Endothelial cell of umbilical vein (primary cell): ENCODE results near the gene MIS18BP1. TPM values are rescaled to one million over a fixed set of nuclear protein-coding genes. Genes with fewer than 3 reads are reported as not detected.

Experiments
- BruUV-seq: library from RNA; stranded (reverse); fragments of 400-500 nt; replicated peaks from 2 replicates; lab custom pipeline; 2021; lab: Mats Ljungman, UMichigan
- CTCF ChIA-PET: fragments of 300-600, 350-600 bp; sonication (Branson Sonifier 250); formaldehyde crosslinking; loops from one replicate; lab custom pipeline; 2021; ENCODE audit warnings: antibody characterized with exemption, inconsistent platforms; lab: Charles Lee
- POLR2A ChIA-PET: fragments of 300-600, 350-600 bp; sonication (Branson Sonifier 250); formaldehyde crosslinking; loops from one replicate; lab custom pipeline; 2021; ENCODE audit warnings: antibody characterized with exemption, inconsistent platforms; lab: Charles Lee
- DNase-seq: peaks from one replicate; pipeline ENCODE4 v3.0.0-alpha.2; 2011; ENCODE audit warnings: low read depth, low spot score
- FAIRE-seq: peaks from 2 replicates; lab custom pipeline; 2011; peaks lifted over from hg19 to GRCh38; lab: Jason Lieb, UNC
- H2AFZ ChIP-seq: 2 replicates; pipeline ENCODE4 v1.6.0; 2012; ENCODE audit warnings: low read depth, low read length, control low read depth, inconsistent platforms
- H3K27ac ChIP-seq: 2 replicates; pipeline ENCODE4 v1.5.1; 2011; ENCODE audit warnings: low read depth, mild to moderate bottlenecking, control low read depth, low read length, moderate library complexity; ENCODE audit not compliant: insufficient read depth
- H3K27me3 ChIP-seq, 2 experiments: 2 replicates each; pipeline versions ENCODE4 v1.6.0 to v1.6.1; 2011; ENCODE audit warnings: low read length in 2 of 2, mixed read lengths in 1 of 2; ENCODE audit not compliant: control insufficient read depth in 2 of 2, insufficient read depth in 2 of 2
- H3K36me3 ChIP-seq, 2 experiments: 2 replicates in 1 of 2; 3 replicates in 1 of 2; pipeline ENCODE4 v1.5.1; 2011; ENCODE audit warnings: low read length in 2 of 2, mild to moderate bottlenecking in 1 of 2, moderate library complexity in 1 of 2; ENCODE audit not compliant: control insufficient read depth in 2 of 2, insufficient read depth in 2 of 2; ENCODE audit errors: extremely low read depth in 1 of 2
- H3K4me1 ChIP-seq: 3 replicates; pipeline ENCODE4 v1.5.1; 2011; ENCODE audit warnings: mild to moderate bottlenecking, low read length; ENCODE audit not compliant: control insufficient read depth, insufficient read depth; ENCODE audit errors: extremely low read depth
- H3K4me2 ChIP-seq: 2 replicates; pipeline ENCODE4 v1.6.1; 2011; ENCODE audit warnings: low read length, control low read depth, mixed read lengths; ENCODE audit not compliant: insufficient read depth
- H3K4me3 ChIP-seq, 3 experiments: fragments of 200-600 bp in 1 of 3; sonication (generic), shearing (Covaris generic) in 1 of 3; replicated peaks in 1 of 3; 2 replicates each; pipeline ENCODE4 v1.5.1; 2011 to 2016; ENCODE audit warnings: control low read depth in 3 of 3, low read length in 3 of 3, mild to moderate bottlenecking in 2 of 3, inconsistent platforms in 1 of 3, low read depth in 1 of 3, moderate library complexity in 1 of 3; ENCODE audit not compliant: insufficient read depth in 1 of 3
- H3K79me2 ChIP-seq: 2 replicates; pipeline ENCODE4 v1.6.0; 2012; ENCODE audit warnings: low read length, inconsistent platforms; ENCODE audit not compliant: control insufficient read depth, insufficient read depth
- H3K9ac ChIP-seq: replicated peaks from 2 replicates; pipeline ENCODE3; 2011; ENCODE audit warnings: low read length, control low read depth; ENCODE audit not compliant: insufficient read depth; ENCODE audit errors: extremely low read depth
- H3K9me1 ChIP-seq: replicated peaks from 3 replicates; pipeline ENCODE4 v1.6.0; 2011; ENCODE audit warnings: mild to moderate bottlenecking, low read length; ENCODE audit not compliant: control insufficient read depth, insufficient read depth; ENCODE audit errors: extremely low read depth
- H3K9me3 ChIP-seq: replicated peaks from 2 replicates; pipeline ENCODE4 v1.5.1; 2012; ENCODE audit warnings: low read length, inconsistent platforms; ENCODE audit not compliant: control insufficient read depth, insufficient read depth
- H4K20me1 ChIP-seq: replicated peaks from 2 replicates; pipeline ENCODE3; 2011; ENCODE audit warnings: mild to moderate bottlenecking, low read length; ENCODE audit not compliant: control insufficient read depth, insufficient read depth; ENCODE audit errors: extremely low read depth
- FOS ChIP-seq: IDR thresholded peaks from 2 replicates; pipeline ENCODE4 v1.6.1; 2011; ENCODE audit warnings: mild to moderate bottlenecking, low read length, moderate library complexity, borderline replicate concordance; ENCODE audit not compliant: insufficient read depth
- GATA2 ChIP-seq: IDR thresholded peaks from 2 replicates; pipeline ENCODE4 v1.7.0; 2011; ENCODE audit warnings: low read depth, mild to moderate bottlenecking, moderate library complexity, mixed read lengths, low read length; ENCODE audit not compliant: insufficient read length, insufficient read depth
- JUN ChIP-seq: IDR thresholded peaks from 2 replicates; pipeline ENCODE4 v1.6.1; 2011; ENCODE audit warnings: borderline replicate concordance, low read depth; ENCODE audit not compliant: insufficient read length, insufficient read depth
- POLR2A ChIP-seq: IDR thresholded peaks from 2 replicates; pipeline ENCODE4 v1.6.1; 2012; ENCODE audit warnings: low read depth, mild to moderate bottlenecking, control low read depth, low read length
- POLR2AphosphoS5 ChIP-seq: IDR thresholded peaks from 2 replicates; pipeline ENCODE4 v1.6.1; 2012; ENCODE audit warnings: low read depth, mild to moderate bottlenecking, control low read depth, low read length, moderate library complexity; ENCODE audit not compliant: insufficient read depth
- dilution Hi-C: fragments of 300-500 bp; cut with MboI; formaldehyde crosslinking; loops from one replicate; pipeline ENCODE4 v1.15.0; 2019; ENCODE audit warnings: low sequenced_read_pairs; ENCODE audit not compliant: extremely low pct_ligation_motif_present
- intact Hi-C: fragments of 100-400 bp; cut with micrococcal nuclease; formaldehyde crosslinking; loops from one replicate; pipeline ENCODE4 v1.10.0; 2022
- polyA plus RNA-seq, 4 experiments: library from polyadenylated mRNA; depleted of rRNA in 3 of 4; stranded (reverse) in 3 of 4; unstranded in 1 of 4; fragments of >200 nt; gene quantifications; 2 replicates each; pipeline versions ENCODE4 v1.2.1 to v1.2.3, GENCODE V29; 2011 to 2012; ENCODE audit warnings: missing spikeins in 1 of 4
- total RNA-seq: library from RNA; stranded (reverse); gene quantifications from 2 replicates; pipeline ENCODE4 v1.2.3, GENCODE V29; 2021
- TF ChIP-seq, protein P1 (sequence below), 2 donors: IDR thresholded peaks; 1 replicate in 1 of 2; 2 replicates in 1 of 2; pipeline ENCODE4 v1.5.1; 2011; ENCODE audit warnings: low read length in 2 of 2, mild to moderate bottlenecking in 2 of 2, moderate library complexity in 2 of 2, control low read depth in 1 of 2, inconsistent platforms in 1 of 2, low read depth in 1 of 2; ENCODE audit not compliant: insufficient read depth in 1 of 2; ENCODE audit errors: extremely low read depth in 1 of 2
- TF ChIP-seq, protein P2 (sequence below): IDR thresholded peaks from 2 replicates; pipeline ENCODE4 v1.6.1; 2011; ENCODE audit not compliant: insufficient read depth, insufficient read length

The MIS18BP1 gene
- total and polyA plus RNA-seq, 2 donors (not counting 3 experiments of a cell fraction or from before 2014, with no cell fraction given) = 8.9 to 43.3 TPM

DNA sequence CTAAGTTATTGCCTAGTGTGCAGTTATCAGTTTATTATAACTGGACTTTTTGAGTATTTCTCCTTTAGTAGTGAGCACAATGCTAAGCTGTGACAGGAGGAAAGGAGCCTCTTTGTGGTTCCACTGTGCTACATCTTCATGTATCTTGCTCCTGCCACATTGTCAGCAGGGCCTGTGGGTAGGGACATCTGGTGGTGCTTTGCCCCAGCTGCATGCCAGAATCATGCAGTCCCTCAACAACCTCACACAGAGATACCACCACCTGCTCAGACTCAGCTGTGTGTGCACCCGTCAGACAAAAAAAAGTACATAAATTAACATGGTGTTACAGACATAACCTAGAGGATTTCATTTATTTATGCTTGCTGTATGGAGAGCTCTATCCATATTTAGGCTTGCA lies 51.1 kb downstream of the MIS18BP1 start:
- ChIA-PET POLR2A (no interaction called here), CTCF (interaction anchor here (0.8 to 1.9 kb wide), 6 partner anchors 10 to 291 kb away, joined by 3 to 11 read pairs (median 4); no protein-coding TSS in a partner anchor)
- intact Hi-C loops = no loop called here
- no peaks in the 10 kb centered on the region for H3K9me3 ChIP-seq
- no peak overlapping the region for H3K9ac ChIP-seq
- no peaks in the 10 kb centered on the region for H3K4me1 ChIP-seq
- H3K4me3 ChIP-seq = no peak overlapping the region
- BruUV-seq = no TSS peak
- H3K27me3 ChIP-seq = no peaks in the 10 kb centered on the region
- H4K20me1 ChIP-seq = no peaks in the 10 kb centered on the region
- no peak overlapping the region for H3K27ac ChIP-seq
- no peaks in the 10 kb centered on the region for H3K79me2 ChIP-seq
- no peak overlapping the region for H2AFZ ChIP-seq
- peak; percentile 12 for FAIRE-seq
- dilution Hi-C loops = no loop called here
- no peak overlapping the region for H3K4me2 ChIP-seq
- peaks cover 5 to 6% of the 10 kb centered on the region in 2 experiments for H3K36me3 ChIP-seq
- H3K9me1 ChIP-seq = no peaks in the 10 kb centered on the region
- no peak for TF ChIP-seq JUN
- no peak for TF ChIP-seq POLR2A
- TF ChIP-seq, protein P1, sequence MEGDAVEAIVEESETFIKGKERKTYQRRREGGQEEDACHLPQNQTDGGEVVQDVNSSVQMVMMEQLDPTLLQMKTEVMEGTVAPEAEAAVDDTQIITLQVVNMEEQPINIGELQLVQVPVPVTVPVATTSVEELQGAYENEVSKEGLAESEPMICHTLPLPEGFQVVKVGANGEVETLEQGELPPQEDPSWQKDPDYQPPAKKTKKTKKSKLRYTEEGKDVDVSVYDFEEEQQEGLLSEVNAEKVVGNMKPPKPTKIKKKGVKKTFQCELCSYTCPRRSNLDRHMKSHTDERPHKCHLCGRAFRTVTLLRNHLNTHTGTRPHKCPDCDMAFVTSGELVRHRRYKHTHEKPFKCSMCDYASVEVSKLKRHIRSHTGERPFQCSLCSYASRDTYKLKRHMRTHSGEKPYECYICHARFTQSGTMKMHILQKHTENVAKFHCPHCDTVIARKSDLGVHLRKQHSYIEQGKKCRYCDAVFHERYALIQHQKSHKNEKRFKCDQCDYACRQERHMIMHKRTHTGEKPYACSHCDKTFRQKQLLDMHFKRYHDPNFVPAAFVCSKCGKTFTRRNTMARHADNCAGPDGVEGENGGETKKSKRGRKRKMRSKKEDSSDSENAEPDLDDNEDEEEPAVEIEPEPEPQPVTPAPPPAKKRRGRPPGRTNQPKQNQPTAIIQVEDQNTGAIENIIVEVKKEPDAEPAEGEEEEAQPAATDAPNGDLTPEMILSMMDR (IDR thresholded peaks at IDR 0.05; ENCODE audit: extremely low read depth in 1 of 2, insufficient read depth in 1 of 2, low read depth in 1 of 2, low read length in 2 of 2) = peak; percentile 3 to 19
- TF ChIP-seq, protein P2, sequence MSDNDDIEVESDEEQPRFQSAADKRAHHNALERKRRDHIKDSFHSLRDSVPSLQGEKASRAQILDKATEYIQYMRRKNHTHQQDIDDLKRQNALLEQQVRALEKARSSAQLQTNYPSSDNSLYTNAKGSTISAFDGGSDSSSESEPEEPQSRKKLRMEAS = no peak
- peak; percentile 15 for DNase-seq

DNA sequence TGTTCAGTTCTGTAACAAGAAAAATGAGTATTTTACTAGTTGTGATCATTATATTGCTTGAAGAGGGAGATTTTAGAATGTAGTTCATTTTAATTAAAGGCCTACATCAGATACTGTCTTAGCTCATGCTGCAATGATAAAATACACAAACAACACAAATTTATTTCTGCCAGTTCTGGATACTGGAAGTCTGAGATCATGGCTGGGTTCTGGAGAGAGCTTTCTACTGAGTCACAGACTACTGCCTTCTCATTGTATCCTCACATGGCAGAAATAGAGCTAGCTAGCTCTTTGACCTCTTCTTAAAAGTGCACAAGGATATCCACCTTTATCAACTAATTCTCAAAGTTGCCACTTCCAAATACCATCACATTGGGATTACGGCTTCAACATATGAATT lies 53.8 kb downstream of the MIS18BP1 start:
- no peaks in the 10 kb centered on the region for H3K9me3 ChIP-seq
- ChIA-PET POLR2A (no interaction called here), CTCF (interaction anchor here (1.2 to 1.4 kb wide), 3 partner anchors 11 to 69 kb away, joined by 3 read pairs; no protein-coding TSS in a partner anchor)
- no peaks in the 10 kb centered on the region for H4K20me1 ChIP-seq
- dilution Hi-C loops = no loop called here
- H3K9ac ChIP-seq = no peak overlapping the region
- TF ChIP-seq, protein P2 = no peak
- TF ChIP-seq POLR2AphosphoS5 (no peak), GATA2 (no peak), POLR2A (no peak), FOS (no peak), JUN (no peak)
- TF ChIP-seq, protein P1 (IDR thresholded peaks at IDR 0.05; ENCODE audit: extremely low read depth in 1 of 2, insufficient read depth in 1 of 2, low read depth in 1 of 2, low read length in 2 of 2) = no peak
- no peaks in the 10 kb centered on the region for H3K9me1 ChIP-seq
- FAIRE-seq (no peak), DNase-seq (no peak)
- intact Hi-C loops = no loop called here
- H3K36me3 ChIP-seq = peaks cover 2 to 4% of the 10 kb centered on the region in 2 experiments
- H3K79me2 ChIP-seq = no peaks in the 10 kb centered on the region
- no peak overlapping the region for H3K4me2 ChIP-seq
- no peak overlapping the region for H3K4me3 ChIP-seq
- H3K4me1 ChIP-seq = no peaks in the 10 kb centered on the region
- BruUV-seq = no TSS peak
- no peaks in the 10 kb centered on the region for H3K27me3 ChIP-seq
- no peak overlapping the region for H2AFZ ChIP-seq
- no peak overlapping the region for H3K27ac ChIP-seq
